Suprapubic skin (tissue), 4 donors: ENCODE results near the gene P3R3URF.

ENCODE experiments used
- EP300 ChIP-seq: sonication (generic); formaldehyde crosslinking; IDR thresholded peaks from one replicate; pipeline ENCODE4 v1.6.1; 2017; ENCODE audit warnings: antibody characterized with exemption
- POLR2A ChIP-seq, 2 donors: fragments of 450-650 bp; IDR thresholded peaks; one replicate each; pipeline ENCODE4 v1.6.1; 2017; ENCODE audit warnings: antibody characterized with exemption in 2 of 2, mild to moderate bottlenecking in 2 of 2, moderate library complexity in 2 of 2
- POLR2AphosphoS5 ChIP-seq, 3 donors: sonication (generic); formaldehyde crosslinking; IDR thresholded peaks; one replicate each; pipeline ENCODE4 v1.6.1; 2017; ENCODE audit warnings: antibody characterized with exemption in 3 of 3
- TF ChIP-seq, protein P1 (sequence below), 2 donors: fragments of 200-600 bp in 1 of 2; fragments of 450-650 bp in 1 of 2; sonication (generic) in 1 of 2; IDR thresholded peaks; one replicate each; pipeline ENCODE4 v1.5.1; 2016 to 2019; ENCODE audit warnings: antibody characterized with exemption in 2 of 2, mild to moderate bottlenecking in 1 of 2, moderate library complexity in 1 of 2

DNA sequence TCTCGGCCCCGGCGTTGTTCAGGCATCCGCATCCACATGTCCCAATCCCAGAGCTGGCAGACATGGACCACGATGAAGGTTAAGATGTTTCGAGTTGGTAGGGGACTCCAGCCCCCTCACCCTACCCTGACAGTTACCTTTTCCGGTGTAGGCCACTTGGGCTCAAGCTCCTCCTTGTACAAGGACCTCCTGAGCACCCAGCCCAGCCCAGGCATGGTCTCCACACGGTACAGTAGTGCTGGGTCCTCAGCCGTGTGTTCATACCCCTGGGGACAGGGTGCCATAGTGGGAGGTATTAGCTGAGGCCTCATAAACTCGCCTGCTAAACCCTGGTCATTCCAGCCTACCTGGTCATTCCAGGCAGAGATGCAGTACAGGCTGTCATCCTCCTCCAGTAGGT, 15.9 kb upstream of the P3R3URF start:
- TF ChIP-seq, protein P1, sequence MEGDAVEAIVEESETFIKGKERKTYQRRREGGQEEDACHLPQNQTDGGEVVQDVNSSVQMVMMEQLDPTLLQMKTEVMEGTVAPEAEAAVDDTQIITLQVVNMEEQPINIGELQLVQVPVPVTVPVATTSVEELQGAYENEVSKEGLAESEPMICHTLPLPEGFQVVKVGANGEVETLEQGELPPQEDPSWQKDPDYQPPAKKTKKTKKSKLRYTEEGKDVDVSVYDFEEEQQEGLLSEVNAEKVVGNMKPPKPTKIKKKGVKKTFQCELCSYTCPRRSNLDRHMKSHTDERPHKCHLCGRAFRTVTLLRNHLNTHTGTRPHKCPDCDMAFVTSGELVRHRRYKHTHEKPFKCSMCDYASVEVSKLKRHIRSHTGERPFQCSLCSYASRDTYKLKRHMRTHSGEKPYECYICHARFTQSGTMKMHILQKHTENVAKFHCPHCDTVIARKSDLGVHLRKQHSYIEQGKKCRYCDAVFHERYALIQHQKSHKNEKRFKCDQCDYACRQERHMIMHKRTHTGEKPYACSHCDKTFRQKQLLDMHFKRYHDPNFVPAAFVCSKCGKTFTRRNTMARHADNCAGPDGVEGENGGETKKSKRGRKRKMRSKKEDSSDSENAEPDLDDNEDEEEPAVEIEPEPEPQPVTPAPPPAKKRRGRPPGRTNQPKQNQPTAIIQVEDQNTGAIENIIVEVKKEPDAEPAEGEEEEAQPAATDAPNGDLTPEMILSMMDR (IDR thresholded peaks at IDR 0.05) = no peak
- TF ChIP-seq POLR2AphosphoS5 (IDR thresholded peaks at IDR 0.05) = no peak
- no peak for TF ChIP-seq POLR2A (IDR thresholded peaks at IDR 0.05)
- TF ChIP-seq EP300 = no peak
